ENCODE data around the gene LRRN4CL.
A peak's percentile ranks its signal among the peaks of the same experiment; 100 is the strongest.
"Not testable (repeated sequence)": the region's sequence is repeated elsewhere in the genome, so short reads cannot be mapped to it uniquely, and the experiment has no call there.

The LRRN4CL gene

DNA sequence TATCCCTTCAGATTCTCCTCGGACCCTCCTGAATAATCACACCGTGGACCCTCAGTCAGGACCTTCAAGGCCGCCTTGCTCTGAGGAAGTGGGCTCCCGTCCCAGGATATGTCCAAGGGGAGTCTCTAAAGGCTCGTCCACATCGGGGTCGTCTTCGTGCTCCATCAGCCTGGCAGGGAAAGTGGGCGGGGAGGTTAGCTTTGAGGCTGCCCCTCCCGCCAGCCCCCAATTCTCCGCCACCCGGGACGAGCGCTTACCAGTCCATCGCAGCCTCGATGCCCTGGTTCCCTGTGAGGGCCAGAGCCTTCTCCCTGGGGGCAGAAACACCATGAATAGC, 10.9 kb downstream of the LRRN4CL start:
- peak overlapping the region; percentile 14; the same call in 1 of the 2 replicates for H3K27ac ChIP-seq
- H3K4me3 ChIP-seq (IDR thresholded peaks at IDR 0.05; ENCODE audit: insufficient read depth, low read depth, low read length), result no peak overlapping the region
- H3K36me3 ChIP-seq (ENCODE audit: insufficient read depth), result no peaks in the 10 kb centered on the region
- no peaks in the 10 kb centered on the region for H4K20me1 ChIP-seq (ENCODE audit: insufficient read depth)
- no peaks in the 10 kb centered on the region for H3K27me3 ChIP-seq (ENCODE audit: insufficient read depth, low read depth)
- H3K4me1 ChIP-seq (ENCODE audit: low read depth, poor library complexity, severe bottlenecking), result peaks cover 22% of the 10 kb centered on the region
- TF ChIP-seq, protein P1, sequence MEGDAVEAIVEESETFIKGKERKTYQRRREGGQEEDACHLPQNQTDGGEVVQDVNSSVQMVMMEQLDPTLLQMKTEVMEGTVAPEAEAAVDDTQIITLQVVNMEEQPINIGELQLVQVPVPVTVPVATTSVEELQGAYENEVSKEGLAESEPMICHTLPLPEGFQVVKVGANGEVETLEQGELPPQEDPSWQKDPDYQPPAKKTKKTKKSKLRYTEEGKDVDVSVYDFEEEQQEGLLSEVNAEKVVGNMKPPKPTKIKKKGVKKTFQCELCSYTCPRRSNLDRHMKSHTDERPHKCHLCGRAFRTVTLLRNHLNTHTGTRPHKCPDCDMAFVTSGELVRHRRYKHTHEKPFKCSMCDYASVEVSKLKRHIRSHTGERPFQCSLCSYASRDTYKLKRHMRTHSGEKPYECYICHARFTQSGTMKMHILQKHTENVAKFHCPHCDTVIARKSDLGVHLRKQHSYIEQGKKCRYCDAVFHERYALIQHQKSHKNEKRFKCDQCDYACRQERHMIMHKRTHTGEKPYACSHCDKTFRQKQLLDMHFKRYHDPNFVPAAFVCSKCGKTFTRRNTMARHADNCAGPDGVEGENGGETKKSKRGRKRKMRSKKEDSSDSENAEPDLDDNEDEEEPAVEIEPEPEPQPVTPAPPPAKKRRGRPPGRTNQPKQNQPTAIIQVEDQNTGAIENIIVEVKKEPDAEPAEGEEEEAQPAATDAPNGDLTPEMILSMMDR (conservative IDR thresholded peaks at IDR 0.05; ENCODE audit: low read depth, low read length), result no peak
- peak overlapping the region; percentile 64; the same call in 1 of the 2 replicates for H3K9ac ChIP-seq
- peaks cover 15% of the 10 kb centered on the region for H3K79me2 ChIP-seq (ENCODE audit: insufficient read depth, low read depth)
- peak overlapping the region; percentile 95; the same call in 1 of the 2 replicates for H2AFZ ChIP-seq (ENCODE audit: low read depth)
- H3K4me2 ChIP-seq, result peak overlapping the region; percentile 94

DNA sequence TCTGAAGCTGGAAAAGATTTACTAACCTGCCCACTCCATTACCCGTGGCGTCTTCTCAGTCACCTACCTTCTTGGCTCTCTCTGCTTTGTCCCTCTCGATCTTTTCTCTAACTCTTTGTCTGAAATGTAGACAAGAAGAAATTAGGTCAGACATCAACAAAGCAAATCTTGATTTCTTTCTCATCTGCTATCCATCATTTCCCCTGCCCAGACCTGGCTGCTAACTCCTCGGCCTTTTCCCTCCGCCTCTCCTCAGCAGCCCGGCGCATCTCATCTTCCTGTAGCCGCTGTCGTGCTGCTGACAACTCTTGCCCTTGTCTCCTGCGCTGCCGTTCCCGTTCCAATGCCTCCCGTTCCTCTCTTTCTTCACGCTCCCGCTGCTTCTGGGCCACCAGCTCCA, 11.6 kb downstream of the LRRN4CL start:
- Histone ChIP-seq H3K4me1 (ENCODE audit: low read depth, poor library complexity, severe bottlenecking) (peaks cover 26% of the 10 kb centered on the region), H3K4me3 (IDR thresholded peaks at IDR 0.05; ENCODE audit: insufficient read depth, low read depth, low read length) (no peak overlapping the region), H3K27ac (no peak overlapping the region), H3K9ac (peak overlapping the region; percentile 64; the same call in 1 of the 2 replicates), H3K27me3 (ENCODE audit: insufficient read depth, low read depth) (no peaks in the 10 kb centered on the region), H3K79me2 (ENCODE audit: insufficient read depth, low read depth) (peaks cover 19% of the 10 kb centered on the region), H3K4me2 (peak overlapping the region; percentile 94), H2AFZ (ENCODE audit: low read depth) (no peak overlapping the region), H4K20me1 (ENCODE audit: insufficient read depth) (no peaks in the 10 kb centered on the region), H3K36me3 (ENCODE audit: insufficient read depth) (no peaks in the 10 kb centered on the region)
- TF ChIP-seq, protein P1 (conservative IDR thresholded peaks at IDR 0.05; ENCODE audit: low read depth, low read length), result no peak

DNA sequence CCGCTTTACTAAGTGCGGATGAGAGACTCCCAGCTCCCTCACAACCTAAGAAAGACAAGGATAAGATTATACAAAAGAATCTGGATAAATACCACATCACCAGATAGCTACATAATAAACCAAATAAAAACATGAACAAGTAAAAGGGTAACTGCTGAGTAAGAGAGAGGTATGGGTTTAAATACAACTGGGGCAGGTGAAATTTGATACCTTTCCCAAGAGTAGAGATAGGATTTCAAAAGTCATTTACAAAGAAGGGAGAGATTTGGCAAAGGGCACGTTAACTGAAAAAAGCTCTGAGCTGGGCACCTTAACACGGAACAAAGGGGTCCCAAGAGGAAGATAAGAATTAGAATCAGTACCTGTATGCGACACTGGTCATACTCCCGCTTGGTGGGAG, 12.2 kb downstream of the LRRN4CL start:
- H3K4me1 ChIP-seq (ENCODE audit: low read depth, poor library complexity, severe bottlenecking), result peaks cover 26% of the 10 kb centered on the region
- no peaks in the 10 kb centered on the region for H3K36me3 ChIP-seq (ENCODE audit: insufficient read depth)
- TF ChIP-seq, protein P1 (conservative IDR thresholded peaks at IDR 0.05; ENCODE audit: low read depth, low read length), result no peak
- H3K4me3 ChIP-seq (IDR thresholded peaks at IDR 0.05; ENCODE audit: insufficient read depth, low read depth, low read length), result no peak overlapping the region
- no peak overlapping the region for H3K27ac ChIP-seq
- no peak overlapping the region for H3K9ac ChIP-seq
- H4K20me1 ChIP-seq (ENCODE audit: insufficient read depth), result no peaks in the 10 kb centered on the region
- H2AFZ ChIP-seq (ENCODE audit: low read depth), result no peak overlapping the region
- H3K79me2 ChIP-seq (ENCODE audit: insufficient read depth, low read depth), result peaks cover 20% of the 10 kb centered on the region
- no peak overlapping the region for H3K4me2 ChIP-seq
- H3K27me3 ChIP-seq (ENCODE audit: insufficient read depth, low read depth), result no peaks in the 10 kb centered on the region

DNA sequence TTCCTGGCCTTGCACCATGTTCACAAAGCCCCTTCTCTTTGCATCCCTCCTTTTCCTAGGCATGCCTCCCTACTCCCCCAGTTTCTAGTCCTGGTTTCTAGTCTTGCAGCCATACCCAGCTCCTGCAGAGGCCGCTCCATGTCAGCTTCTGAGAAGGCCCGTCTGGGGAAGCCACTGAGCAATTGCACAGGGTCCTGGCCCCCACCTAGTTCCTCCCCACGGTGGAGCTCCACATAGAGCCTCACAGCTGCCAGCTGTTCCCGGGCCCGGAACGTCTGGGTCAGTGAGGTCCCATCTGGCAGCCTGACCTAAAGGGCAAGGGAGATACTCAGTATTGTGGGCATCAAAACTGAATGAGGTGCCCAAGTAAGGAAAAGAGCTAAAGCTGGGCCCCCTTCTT, 12.6 kb downstream of the LRRN4CL start:
- H3K27ac ChIP-seq, result no peak overlapping the region
- H3K4me2 ChIP-seq, result no peak overlapping the region
- TF ChIP-seq, protein P1 (conservative IDR thresholded peaks at IDR 0.05; ENCODE audit: low read depth, low read length), result no peak
- H4K20me1 ChIP-seq (ENCODE audit: insufficient read depth), result no peaks in the 10 kb centered on the region
- H3K4me1 ChIP-seq (ENCODE audit: low read depth, poor library complexity, severe bottlenecking), result peaks cover 26% of the 10 kb centered on the region
- H3K9ac ChIP-seq, result no peak overlapping the region
- H3K36me3 ChIP-seq (ENCODE audit: insufficient read depth), result no peaks in the 10 kb centered on the region
- H3K79me2 ChIP-seq (ENCODE audit: insufficient read depth, low read depth), result peaks cover 21% of the 10 kb centered on the region
- no peak overlapping the region for H2AFZ ChIP-seq (ENCODE audit: low read depth)
- no peaks in the 10 kb centered on the region for H3K27me3 ChIP-seq (ENCODE audit: insufficient read depth, low read depth)
- H3K4me3 ChIP-seq (IDR thresholded peaks at IDR 0.05; ENCODE audit: insufficient read depth, low read depth, low read length), result no peak overlapping the region

DNA sequence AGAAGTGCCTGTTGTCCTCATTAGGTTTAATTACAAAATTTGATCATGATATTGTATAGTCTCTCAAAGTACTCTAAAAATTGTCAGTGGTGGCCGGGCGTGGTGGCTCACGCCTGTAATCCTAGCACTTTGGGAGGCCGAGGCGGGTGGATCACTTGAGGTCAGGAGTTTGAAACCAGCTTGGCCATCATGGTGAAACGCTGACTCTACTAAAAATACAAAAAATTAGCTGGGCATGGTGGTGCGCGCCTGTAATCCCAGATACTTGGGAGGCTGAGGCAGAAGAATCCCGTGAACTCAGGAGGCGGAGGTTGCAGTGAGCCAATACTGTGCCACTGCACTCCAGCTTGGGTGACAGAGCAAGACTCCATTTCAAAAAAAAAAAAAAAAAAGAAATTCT, 13.9 kb downstream of the LRRN4CL start:
- H3K36me3 ChIP-seq (ENCODE audit: insufficient read depth); H3K4me2 ChIP-seq; H2AFZ ChIP-seq (ENCODE audit: low read depth); H3K27ac ChIP-seq; H3K4me3 ChIP-seq (IDR thresholded peaks at IDR 0.05; ENCODE audit: insufficient read depth, low read depth, low read length); H3K9ac ChIP-seq; H3K27me3 ChIP-seq (ENCODE audit: insufficient read depth, low read depth); H4K20me1 ChIP-seq (ENCODE audit: insufficient read depth): not testable (repeated sequence)
- H3K79me2 ChIP-seq (ENCODE audit: insufficient read depth, low read depth), result peaks cover 25% of the 10 kb centered on the region
- peaks cover 25% of the 10 kb centered on the region for H3K4me1 ChIP-seq (ENCODE audit: low read depth, poor library complexity, severe bottlenecking)
